ENCODE measurements around the gene KIRREL1.

The KIRREL1 gene

GRCh38 chr1:158075078-158075477 is 81.6 kb downstream of the KIRREL1 start:
- DNase-seq (ENCODE audit: low read depth in 2 of 2) = no peak

GRCh38 chr1:158076441-158076840 is 83.0 kb downstream of the KIRREL1 start:
- DNase-seq (ENCODE audit: low read depth in 2 of 2) = no peak

DNA sequence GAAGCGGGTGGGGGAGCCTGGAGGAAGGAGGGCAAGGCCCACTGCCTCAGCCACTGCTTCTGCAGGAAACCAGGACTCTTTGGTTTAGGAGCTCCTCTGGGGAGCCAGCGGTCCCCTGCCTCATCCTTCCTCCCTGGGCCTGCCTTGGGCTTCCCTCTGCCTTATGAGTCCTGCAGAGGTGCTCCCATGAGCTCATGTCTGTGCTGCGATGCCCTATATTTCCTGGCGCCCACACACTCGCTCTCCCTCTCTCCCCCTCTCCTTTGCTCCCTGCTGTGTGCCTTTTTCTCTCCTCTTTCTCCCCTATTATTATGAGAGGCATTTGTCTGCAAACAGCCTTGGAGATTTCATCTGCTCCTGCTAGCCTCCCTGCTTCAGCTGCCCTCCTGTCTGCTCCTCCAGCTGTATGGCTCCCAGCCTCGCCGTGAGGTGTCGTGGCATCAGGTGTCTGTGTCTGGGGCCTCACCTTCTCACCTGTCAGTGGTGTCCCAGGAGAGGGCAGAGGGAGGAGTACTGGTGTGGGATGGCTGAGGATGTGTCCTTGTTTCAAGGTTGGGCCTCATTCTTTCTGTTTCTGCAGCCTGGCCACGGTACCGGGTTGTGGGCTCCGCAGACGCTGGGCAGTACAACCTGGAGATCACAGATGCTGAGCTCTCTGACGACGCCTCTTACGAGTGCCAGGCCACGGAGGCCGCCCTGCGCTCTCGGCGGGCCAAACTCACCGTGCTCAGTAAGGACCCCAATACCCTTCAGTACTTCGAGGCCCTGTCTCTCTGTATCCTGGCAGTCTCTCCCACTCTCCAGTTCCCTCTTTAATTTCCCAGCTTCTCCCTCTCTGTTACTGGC is 84.2 kb downstream of the KIRREL1 start:
- DNase-seq (ENCODE audit: low read depth in 2 of 2) = no peak

GRCh38 chr1:158078569-158079080 is 85.2 kb downstream of the KIRREL1 start:
- no peak for DNase-seq (ENCODE audit: low read depth in 2 of 2)

- no peak for DNase-seq (ENCODE audit: low read depth in 2 of 2)
These were observed 86.6 kb downstream of the KIRREL1 start for GRCh38 chr1:158080066-158080465.

DNA sequence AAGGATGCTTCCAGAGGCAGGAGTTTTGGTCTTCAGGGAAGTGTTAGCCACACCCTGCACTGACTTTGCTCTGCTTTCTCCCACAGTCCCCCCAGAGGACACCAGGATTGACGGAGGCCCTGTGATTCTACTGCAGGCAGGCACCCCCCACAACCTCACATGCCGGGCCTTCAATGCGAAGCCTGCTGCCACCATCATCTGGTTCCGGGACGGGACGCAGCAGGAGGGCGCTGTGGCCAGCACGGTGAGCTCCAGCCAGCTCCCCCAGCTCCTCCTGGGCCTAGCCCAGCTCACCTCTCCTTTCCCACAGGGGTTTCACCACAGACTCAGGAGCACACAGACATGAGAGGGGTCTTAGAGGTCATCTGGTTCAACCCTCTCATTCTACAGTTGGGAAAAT is 90.9 kb downstream of the KIRREL1 start:
- DNase-seq (ENCODE audit: low read depth in 2 of 2) = no peak

DNA sequence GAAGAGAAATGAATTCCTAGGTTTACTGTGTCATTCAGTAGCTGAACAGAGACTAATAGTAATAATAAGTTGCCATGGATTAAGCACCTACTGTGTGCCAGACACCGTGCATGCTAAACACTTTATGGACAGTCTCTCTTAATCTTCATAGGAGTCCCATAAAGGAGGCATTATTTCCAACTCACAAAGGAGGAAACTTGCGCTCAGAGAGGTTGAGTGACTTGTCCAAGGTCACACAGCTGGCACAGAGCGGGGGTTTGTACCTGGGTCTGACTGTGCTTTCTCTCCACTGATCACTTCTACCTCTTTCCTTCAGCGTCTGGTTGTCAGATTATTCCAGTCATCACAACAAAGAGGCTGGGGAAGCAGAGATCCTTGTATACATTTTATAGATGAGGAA is 91.3 kb downstream of the KIRREL1 start:
- no peak for DNase-seq (ENCODE audit: low read depth in 2 of 2)

- peak in 1 of 2 experiments; percentile 15 for DNase-seq (ENCODE audit: low read depth in 2 of 2)
These were observed 94.0 kb downstream of the KIRREL1 start for GRCh38 chr1:158087320-158087927.

GRCh38 chr1:158089476-158089875 is 96.0 kb downstream of the KIRREL1 start:
- DNase-seq (ENCODE audit: low read depth in 2 of 2) = no peak

DNA sequence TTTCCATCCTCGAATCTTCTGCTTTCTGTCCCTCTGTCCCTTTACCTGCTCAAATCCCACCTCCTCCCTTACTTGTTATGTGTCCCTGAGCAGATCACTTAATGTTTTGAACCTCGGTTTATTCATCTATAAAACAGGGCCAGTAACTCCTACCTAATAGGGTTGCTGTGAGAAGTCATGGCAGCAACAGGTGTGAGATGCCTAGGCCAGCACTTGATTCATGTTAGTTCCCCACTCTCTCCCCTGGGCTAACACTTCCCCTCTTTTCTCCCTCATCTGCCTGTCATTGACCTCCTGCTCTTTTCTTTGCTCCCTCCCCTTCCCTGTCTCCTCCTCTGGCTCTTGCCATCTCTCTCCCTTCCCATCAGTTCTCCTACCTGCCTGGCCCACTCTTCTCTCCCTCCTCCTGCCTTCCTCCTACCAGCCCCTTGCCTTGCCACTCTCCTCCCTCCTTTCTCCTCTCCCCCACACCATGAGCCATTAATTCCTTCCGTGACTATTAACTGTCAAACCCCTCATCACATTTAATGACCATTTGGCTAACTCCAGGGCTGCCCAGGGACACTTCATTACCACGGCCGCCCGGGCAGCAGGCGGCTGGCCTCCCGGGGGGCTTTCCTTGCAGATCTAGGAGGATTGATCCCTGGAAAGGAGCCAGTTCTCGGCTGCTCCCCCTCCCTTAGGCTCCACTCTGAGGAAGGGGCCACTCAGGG is 96.6 kb downstream of the KIRREL1 start:
- no peak for DNase-seq (ENCODE audit: low read depth in 2 of 2)

DNA sequence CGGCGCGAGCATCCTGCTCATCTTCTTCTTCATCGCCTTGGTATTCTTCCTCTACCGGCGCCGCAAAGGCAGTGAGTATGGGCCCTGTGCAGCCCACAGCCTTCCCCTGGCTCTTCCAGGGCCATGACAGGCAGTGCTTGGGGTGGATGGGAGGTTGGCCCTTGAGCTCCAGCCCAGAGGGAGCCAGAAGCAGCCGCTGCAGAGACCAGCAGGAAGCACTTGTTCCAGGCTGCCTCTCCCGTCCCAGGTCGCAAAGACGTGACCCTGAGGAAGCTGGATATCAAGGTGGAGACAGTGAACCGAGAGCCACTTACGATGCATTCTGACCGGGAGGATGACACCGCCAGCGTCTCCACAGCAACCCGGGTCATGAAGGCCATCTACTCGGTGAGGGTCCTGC is 99.9 kb downstream of the KIRREL1 start:
- no peak for DNase-seq (ENCODE audit: low read depth in 2 of 2)

DNA sequence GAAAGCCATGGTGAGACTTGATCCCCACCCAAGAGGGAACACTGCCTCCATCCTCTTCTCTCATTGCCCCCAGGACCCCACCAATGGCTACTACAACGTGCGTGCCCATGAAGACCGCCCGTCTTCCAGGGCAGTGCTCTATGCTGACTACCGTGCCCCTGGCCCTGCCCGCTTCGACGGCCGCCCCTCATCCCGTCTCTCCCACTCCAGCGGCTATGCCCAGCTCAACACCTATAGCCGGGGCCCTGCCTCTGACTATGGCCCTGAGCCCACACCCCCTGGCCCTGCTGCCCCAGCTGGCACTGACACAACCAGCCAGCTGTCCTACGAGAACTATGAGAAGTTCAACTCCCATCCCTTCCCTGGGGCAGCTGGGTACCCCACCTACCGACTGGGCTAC is 101.1 kb downstream of the KIRREL1 start:
- no peak for DNase-seq (ENCODE audit: low read depth in 2 of 2)

DNA sequence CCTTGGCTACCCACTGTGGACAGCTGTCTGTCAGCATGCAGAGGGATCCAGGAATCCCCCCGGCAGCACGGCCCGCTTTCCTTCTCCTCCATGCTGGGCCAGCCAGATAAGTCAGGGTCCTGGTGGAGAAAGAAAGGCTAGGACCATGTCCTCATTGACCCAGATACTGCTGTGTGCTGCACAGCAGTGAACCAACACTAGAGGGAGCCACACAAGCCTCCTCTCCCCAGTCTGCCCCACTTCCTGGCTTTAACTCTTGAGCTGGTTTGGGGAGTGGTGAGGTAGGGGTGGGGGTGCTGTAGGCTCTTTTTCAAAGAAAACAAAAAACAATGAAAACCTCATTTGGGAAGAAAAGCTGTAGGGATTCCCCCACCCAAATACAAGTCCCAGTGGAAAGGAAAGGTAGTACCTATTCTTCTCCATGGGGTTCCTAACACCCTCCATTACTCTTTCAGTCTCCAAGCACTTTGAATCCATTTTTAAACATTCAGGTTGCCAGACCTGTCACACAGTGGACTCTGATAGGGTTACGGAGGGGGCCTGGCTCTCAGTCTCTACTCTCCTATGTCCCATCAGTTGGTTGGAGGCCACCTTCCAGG is 102.4 kb downstream of the KIRREL1 start:
- DNase-seq (ENCODE audit: low read depth in 2 of 2) = no peak

DNA sequence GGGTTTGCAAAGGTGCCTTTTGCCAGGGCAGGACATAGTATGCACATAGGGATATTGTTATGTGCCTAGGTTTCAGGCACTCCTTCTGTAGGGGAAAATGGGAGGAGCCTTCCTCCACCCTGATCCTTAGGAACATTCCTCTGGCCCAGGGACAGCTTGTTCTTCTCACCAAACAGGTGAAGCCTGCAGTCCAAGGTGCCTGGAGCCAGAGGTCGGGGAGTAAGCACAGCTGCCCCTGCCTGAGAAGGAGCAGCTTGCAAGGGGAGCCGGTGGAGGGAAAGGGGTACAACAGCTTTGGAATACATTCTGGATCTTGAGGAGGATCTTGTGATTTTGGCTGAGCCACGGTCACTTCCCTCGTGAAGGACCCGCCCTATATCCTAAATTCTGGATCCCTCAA is 104.8 kb downstream of the KIRREL1 start:
- no peak for DNase-seq (ENCODE audit: low read depth in 2 of 2)

- DNase-seq (ENCODE audit: low read depth in 2 of 2) = no peak
These were observed 105.7 kb downstream of the KIRREL1 start for GRCh38 chr1:158099185-158099584.

GRCh38 chr1:158100498-158100897 is 107.1 kb downstream of the KIRREL1 start:
- DNase-seq (ENCODE audit: low read depth in 2 of 2) = no peak

GRCh38 chr1:158101455-158101854 is 108.0 kb downstream of the KIRREL1 start:
- no peak for DNase-seq (ENCODE audit: low read depth in 2 of 2)

- no peak for DNase-seq (ENCODE audit: low read depth in 2 of 2)
These were observed 108.5 kb downstream of the KIRREL1 start for GRCh38 chr1:158101927-158102326.

DNA sequence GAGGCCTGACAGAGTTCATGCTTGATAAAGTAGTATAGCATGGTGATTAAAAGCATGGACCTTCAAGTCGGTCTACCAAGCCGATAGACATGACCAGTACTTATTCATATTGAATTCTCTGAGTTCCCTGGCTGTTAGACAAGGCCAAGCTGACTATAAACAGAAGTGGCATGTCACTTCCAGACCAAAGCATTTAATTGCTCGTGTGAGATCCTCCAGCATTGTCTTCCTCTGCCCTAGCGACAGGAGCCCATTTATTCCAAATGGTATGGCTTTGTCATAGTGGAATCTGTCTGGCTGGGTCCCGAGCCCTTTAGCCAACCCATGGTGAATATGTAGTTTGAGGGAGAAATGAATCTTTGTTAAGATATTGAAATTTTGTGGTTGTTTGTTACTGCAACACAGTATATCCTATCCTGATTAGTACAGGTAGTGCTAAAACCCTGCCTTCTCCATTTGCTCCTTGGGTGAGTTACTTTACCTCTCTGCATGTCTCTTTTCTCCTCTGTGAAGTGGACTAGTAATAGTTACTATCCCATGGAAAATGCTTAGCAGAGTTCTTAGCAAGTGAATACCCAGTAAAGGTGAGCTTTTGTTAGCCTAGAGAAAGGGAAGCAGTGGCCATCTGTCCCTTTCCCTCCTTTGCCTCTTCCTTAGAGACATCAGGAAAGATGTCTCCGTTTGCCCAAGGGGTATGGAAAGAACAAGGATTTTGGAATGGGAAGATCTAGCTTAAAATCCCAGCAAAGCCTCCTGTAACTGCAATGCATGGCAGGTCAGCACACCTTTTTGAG is 109.6 kb downstream of the KIRREL1 start:
- DNase-seq (ENCODE audit: low read depth in 2 of 2) = no peak

- no peak for DNase-seq (ENCODE audit: low read depth in 2 of 2)
These were observed 110.5 kb downstream of the KIRREL1 start for GRCh38 chr1:158103861-158104522.

DNA sequence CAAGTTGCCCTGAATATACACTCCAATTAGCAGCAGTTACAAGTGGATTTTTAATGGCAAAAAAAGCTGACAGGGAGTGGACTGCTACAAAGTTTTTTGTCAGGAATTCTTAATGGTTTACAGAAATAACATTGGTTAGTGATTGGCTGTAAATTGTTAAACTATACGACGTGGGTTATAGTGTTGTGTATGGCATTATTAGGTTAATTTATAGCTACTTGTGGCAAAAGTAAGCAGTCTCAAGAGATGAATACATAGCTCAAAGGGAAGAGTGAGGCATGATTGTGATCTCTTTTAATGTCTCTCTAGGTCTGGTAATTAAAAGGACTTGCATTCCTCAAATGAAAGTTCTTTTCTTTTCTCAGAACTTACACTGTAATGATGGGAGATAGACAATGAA is 111.4 kb downstream of the KIRREL1 start:
- no peak for DNase-seq (ENCODE audit: low read depth in 2 of 2)

All from stimulated activated CD4-positive, alpha-beta T cell treated with anti-CD3 and anti-CD28 coated beads, Interleukin-12 subunit alpha, Interleukin-12 subunit beta, amount 100 ng/mL, for 24 hours (primary cell).